Spleen (tissue), 11 donors: ENCODE results near the gene NRXN2. TPM values are rescaled to one million over a fixed set of nuclear protein-coding genes. Genes with fewer than 3 reads are reported as not detected.

Experiments used
- DNase-seq: peaks from one replicate; pipeline ENCODE4 v3.0.0-alpha.2; 2020
- H3K27ac ChIP-seq, 8 donors: fragments of 200-600 bp; sonication (generic) in 7 of 8; 1 replicate in 4 of 8; 2 replicates in 4 of 8; pipeline versions ENCODE4 v1.5.0 to v1.8.0; 2016 to 2021; ENCODE audit warnings: inconsistent platforms in 4 of 8, mild to moderate bottlenecking in 4 of 8, moderate library complexity in 1 of 8
- H3K27me3 ChIP-seq, 7 donors: fragments of 200-600 bp; sonication (generic) in 6 of 7; replicated peaks in 1 of 7; 1 replicate in 4 of 7; 2 replicates in 3 of 7; pipeline versions ENCODE4 v1.5.0 to v1.8.0; 2016 to 2021; ENCODE audit warnings: inconsistent platforms in 3 of 7, mild to moderate bottlenecking in 1 of 7
- H3K36me3 ChIP-seq, 6 donors: fragments of 200-600 bp; sonication (generic) in 5 of 6; 1 replicate in 4 of 6; 2 replicates in 2 of 6; pipeline versions ENCODE4 v1.5.0 to v1.8.0; 2016 to 2021; ENCODE audit warnings: inconsistent platforms in 2 of 6
- H3K4me1 ChIP-seq, 6 donors: fragments of 200-600 bp; sonication (generic) in 5 of 6; 1 replicate in 3 of 6; 2 replicates in 3 of 6; pipeline versions ENCODE4 v1.5.0 to v1.8.0; 2016 to 2021; ENCODE audit warnings: inconsistent platforms in 3 of 6
- H3K4me3 ChIP-seq, 8 donors: fragments of 200-600 bp; sonication (generic) in 7 of 8; 1 replicate in 4 of 8; 2 replicates in 4 of 8; pipeline versions ENCODE4 v1.5.0 to v1.8.0; 2016 to 2021; ENCODE audit warnings: inconsistent platforms in 4 of 8, mild to moderate bottlenecking in 4 of 8, moderate library complexity in 2 of 8
- H3K9me3 ChIP-seq, 8 donors: fragments of 200-600 bp; sonication (generic) in 7 of 8; 1 replicate in 4 of 8; 2 replicates in 4 of 8; pipeline versions ENCODE4 v1.5.0 to v1.8.0; 2016 to 2021; ENCODE audit warnings: inconsistent platforms in 4 of 8
- CTCF ChIP-seq, 11 experiments: fragments of 200-600 bp in 7 of 11; fragments of 450-650 bp in 4 of 11; sonication (generic) in 4 of 11; IDR thresholded peaks in 8 of 11; conservative IDR thresholded peaks in 3 of 11; 1 replicate in 7 of 11; 2 replicates in 4 of 11; pipeline versions ENCODE4 v1.4.0 to v1.8.0; 2016 to 2021; ENCODE audit warnings: antibody characterized with exemption in 11 of 11, inconsistent platforms in 4 of 11, mild to moderate bottlenecking in 1 of 11
- POLR2A ChIP-seq, 3 donors: fragments of 450-650 bp; IDR thresholded peaks; one replicate each; pipeline ENCODE4 v1.5.1; 2017; ENCODE audit warnings: antibody characterized with exemption in 3 of 3, mild to moderate bottlenecking in 1 of 3
- POLR2AphosphoS5 ChIP-seq, 3 donors: sonication (generic); formaldehyde crosslinking; IDR thresholded peaks; one replicate each; pipeline ENCODE4 v1.5.1; 2017; ENCODE audit warnings: antibody characterized with exemption in 3 of 3
- WGBS, 5 donors: extraction: QIAGEN DNeasy Blood & Tissue Kit in 3 of 5; methylation state at CpG; one replicate each; pipeline versions ENCODE4 v1.1.5 to v1.1.7; 2013 to 2018; 5-methylcytosine and 5-hydroxymethylcytosine counted together
- intact Hi-C: fragments of 100-400 bp; cut with DNase I; formaldehyde crosslinking; loops from one replicate; pipeline ENCODE4 v1.15.0; 2023; ENCODE audit warnings: low total_unique reads
- polyA plus RNA-seq, 3 donors: library from polyadenylated mRNA; stranded (reverse); fragments of 200-250 nt; gene quantifications; one replicate each; pipeline ENCODE4 v1.2.1, GENCODE V29; 2013
- total RNA-seq, 7 donors: library from RNA; depleted of rRNA in 3 of 7; stranded (reverse); fragments of >200 nt in 3 of 7; fragmentation: NEBNext Ultra II Directional in 4 of 7; extraction: Animal tissue kit (Norgen Biotek cat#: 25700) in 4 of 7; gene quantifications; one replicate each; pipeline versions ENCODE4 v1.1.0 to v1.2.1, GENCODE V29; 2016 to 2021
- donor health status: healthy with polysubstance abuse.
- donor health status: DM: no; HTN: no; CAD: no; lungs with moderate emphysema.
- donor health status: DM: no; HTN: no; CAD: no.
- donor health status: Bipolar disorder and iron deficiency.
- donor health status: healthy.
- donor health status: DM: no; HTN: no; CAD: no.
- donor health status: DM: yes; HTN: yes; CAD: no.

Gene NRXN2
- total and polyA plus RNA-seq, 10 donors = 0.59 to 12.9 (median 3.0) TPM

DNA sequence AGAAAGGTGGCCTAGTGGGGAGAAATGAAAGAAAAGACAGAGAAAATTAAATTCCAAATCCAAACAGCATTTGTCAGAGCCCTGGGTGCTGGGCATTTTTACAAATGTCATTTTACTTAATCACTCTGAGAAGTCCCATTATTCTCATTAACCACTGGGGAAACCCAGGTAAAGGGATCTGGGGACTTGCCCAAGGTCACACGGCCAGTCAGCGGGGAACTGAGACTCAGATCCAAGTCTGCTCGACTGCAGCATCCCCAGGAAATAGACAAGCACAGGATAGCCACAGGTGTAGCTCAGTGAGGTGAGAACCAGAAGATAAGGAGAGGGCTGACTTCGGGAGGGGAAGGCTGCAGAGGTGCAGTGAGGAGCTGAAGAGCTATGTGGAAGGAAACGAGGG, 7.9 kb downstream of the NRXN2 start:
- intact Hi-C loops = no loop called here
- DNase-seq = no peak
- Histone ChIP-seq H3K4me1 (peaks cover 3 to 37% (median 22%) of the 10 kb centered on the region in 6 donors), H3K9me3 (no peaks in the 10 kb centered on the region), H3K27me3 (peaks cover 4 to 98% (median 80%) of the 10 kb centered on the region in 7 donors), H3K27ac (no peak overlapping the region), H3K4me3 (no peak overlapping the region), H3K36me3 (no peaks in the 10 kb centered on the region)
- TF ChIP-seq POLR2A (IDR thresholded peaks at IDR 0.05) = no peak
- no peak for TF ChIP-seq POLR2AphosphoS5 (IDR thresholded peaks at IDR 0.05)
- TF ChIP-seq CTCF (IDR thresholded peaks at IDR 0.05 in 8 of 11, conservative IDR thresholded peaks at IDR 0.05 in 3 of 11) = no peak
- WGBS, 5 donors = 33 to 62% (median 50%) methylated on average over 5 of the region's 5 CpGs

DNA sequence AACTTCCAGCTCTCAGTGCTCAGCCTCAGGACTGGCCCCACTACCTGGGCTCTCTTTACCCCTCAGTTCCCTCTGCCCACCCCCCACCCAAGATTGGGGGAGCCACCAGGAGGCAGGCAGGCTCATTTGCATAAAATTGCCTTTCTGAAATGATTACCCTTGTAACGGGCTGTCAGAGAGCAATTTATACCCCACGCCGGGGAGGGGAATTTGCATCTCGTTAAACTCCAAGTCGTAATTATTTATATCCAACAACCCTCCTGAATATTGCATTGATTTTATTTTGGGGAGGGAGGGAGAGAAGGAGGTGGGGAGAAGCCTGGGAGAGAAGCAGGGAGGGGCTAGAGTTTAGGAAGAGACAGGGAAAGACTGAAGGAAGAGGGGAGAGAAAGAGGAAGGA, 8.3 kb downstream of the NRXN2 start:
- WGBS, 5 donors = 51 to 67% (median 57%) methylated on average over 5 of the region's 5 CpGs
- Histone ChIP-seq H3K4me1 (peaks cover 3 to 37% (median 22%) of the 10 kb centered on the region in 6 donors), H3K4me3 (no peak overlapping the region), H3K36me3 (no peaks in the 10 kb centered on the region), H3K27me3 (peaks cover 4 to 98% (median 81%) of the 10 kb centered on the region in 7 donors), H3K9me3 (no peaks in the 10 kb centered on the region), H3K27ac (no peak overlapping the region)
- intact Hi-C loops = no loop called here
- no peak for TF ChIP-seq POLR2A (IDR thresholded peaks at IDR 0.05)
- no peak for TF ChIP-seq CTCF (IDR thresholded peaks at IDR 0.05 in 8 of 11, conservative IDR thresholded peaks at IDR 0.05 in 3 of 11)
- TF ChIP-seq POLR2AphosphoS5 (IDR thresholded peaks at IDR 0.05) = no peak
- no peak for DNase-seq

DNA sequence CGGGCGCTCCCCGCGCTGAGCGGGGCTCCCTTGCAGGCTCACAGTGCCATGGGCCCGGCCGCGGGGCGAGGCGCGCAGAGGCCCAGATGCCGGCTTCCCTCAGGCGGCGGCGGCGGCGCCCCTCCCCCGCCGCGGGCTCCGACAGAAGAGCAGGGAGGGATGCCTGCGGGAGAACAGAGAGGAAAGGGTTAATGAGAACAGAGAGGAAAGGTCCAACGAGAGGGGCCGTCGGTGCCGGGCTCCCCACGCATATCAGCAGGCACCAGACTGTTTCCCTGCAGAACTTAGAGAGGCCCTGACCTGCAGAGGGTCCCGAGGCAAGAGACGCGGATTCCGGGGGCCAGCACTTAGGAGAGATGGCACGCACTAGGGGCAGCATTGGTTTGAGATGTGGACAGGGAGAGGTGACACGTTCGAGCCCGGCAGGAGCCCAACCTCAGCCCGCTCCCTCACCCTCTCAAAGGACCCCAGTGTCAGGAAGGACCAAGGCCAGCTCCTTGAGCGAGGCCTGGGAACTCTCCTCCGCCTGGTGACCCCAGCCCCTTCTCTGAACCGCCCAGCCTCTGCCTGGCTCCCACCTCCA, 9.1 kb downstream of the NRXN2 start:
- Histone ChIP-seq H3K4me1 (peaks cover 3 to 37% (median 22%) of the 10 kb centered on the region in 6 donors), H3K36me3 (no peaks in the 10 kb centered on the region), H3K9me3 (no peaks in the 10 kb centered on the region), H3K27ac (no peak overlapping the region), H3K27me3 (peaks cover 4 to 100% (median 86%) of the 10 kb centered on the region in 7 donors), H3K4me3 (peak overlapping the region in 2 of 8 donors; percentile 24 to 61)
- intact Hi-C loops = no loop called here
- no peak for DNase-seq
- WGBS, 5 donors = 8 to 13% (median 11%) methylated on average over 34 to 39 of the region's 39 CpGs
- TF ChIP-seq POLR2A (IDR thresholded peaks at IDR 0.05) = no peak
- no peak for TF ChIP-seq POLR2AphosphoS5 (IDR thresholded peaks at IDR 0.05)

DNA sequence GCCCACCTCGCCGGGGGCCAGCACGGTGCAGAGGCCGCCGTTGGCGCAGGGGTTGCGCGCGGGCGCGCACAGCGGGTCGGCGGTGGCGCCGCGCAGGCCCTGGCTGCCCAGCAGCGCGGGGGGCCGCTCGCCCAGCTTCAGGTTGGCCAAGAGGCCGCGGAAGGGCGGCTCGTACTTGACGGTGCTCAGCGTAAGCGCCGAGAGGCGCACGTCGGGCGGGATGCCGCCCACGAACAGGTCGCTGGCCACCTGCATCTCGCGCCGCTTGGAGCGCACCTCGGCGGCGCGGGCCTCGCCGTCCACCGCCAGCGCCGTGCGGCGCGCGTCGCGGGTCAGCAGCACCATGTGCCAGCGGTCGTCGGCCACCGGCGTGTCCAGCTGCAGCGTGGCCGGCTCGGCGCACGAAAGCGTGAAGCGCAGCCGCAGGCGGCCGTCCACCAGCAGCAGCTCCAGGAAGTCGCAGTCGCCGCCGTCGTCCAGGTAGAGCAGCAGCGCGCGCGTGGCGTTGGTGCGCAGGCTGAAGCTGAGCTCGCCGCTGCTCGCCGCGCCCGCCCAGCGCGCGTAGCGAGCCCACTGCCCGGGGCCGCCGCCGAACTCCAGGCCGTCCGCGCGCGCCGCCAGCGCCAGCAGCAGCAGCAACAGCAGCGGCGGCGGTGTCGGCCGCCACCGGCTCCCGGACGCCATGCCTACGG, 9.8 kb downstream of the NRXN2 start:
- no peak for DNase-seq
- Histone ChIP-seq H3K36me3 (no peaks in the 10 kb centered on the region), H3K27me3 (peaks cover 4 to 100% (median 84%) of the 10 kb centered on the region in 7 donors), H3K9me3 (no peaks in the 10 kb centered on the region), H3K27ac (no peak overlapping the region), H3K4me3 (peak overlapping the region in 3 of 8 donors; percentile 13 to 61 (median 24)), H3K4me1 (peaks cover 3 to 37% (median 22%) of the 10 kb centered on the region in 6 donors)
- WGBS, 5 donors = 1 to 7% (median 3%) methylated on average over 20 to 111 of the region's 111 CpGs
- intact Hi-C loops = no loop called here
- TF ChIP-seq POLR2A (IDR thresholded peaks at IDR 0.05) = no peak
- no peak for TF ChIP-seq CTCF (IDR thresholded peaks at IDR 0.05 in 8 of 11, conservative IDR thresholded peaks at IDR 0.05 in 3 of 11)
- TF ChIP-seq POLR2AphosphoS5 (IDR thresholded peaks at IDR 0.05) = peak in 1 of 3 donors; percentile 15
